HepG2 (cell line): ENCODE data around the gene PDSS2. TPM values are rescaled to one million over a fixed set of nuclear protein-coding genes. Genes with fewer than 3 reads are reported as not detected.

Source experiments
- ARNT2 ChIP-seq: sonication (generic); formaldehyde crosslinking; IDR thresholded peaks from 2 replicates; pipeline ENCODE4 v1.8.0; 2022; ENCODE audit warnings: mild to moderate bottlenecking, low read depth, missing genetic modification reagents, moderate library complexity
- BHLHE40 ChIP-seq: IDR thresholded peaks from 2 replicates; pipeline ENCODE4 v1.6.1; 2011; ENCODE audit warnings: low read length, improper control_type of control experiment
- BORCS8-MEF2B ChIP-seq: sonication (generic); formaldehyde crosslinking; IDR thresholded peaks from 2 replicates; pipeline ENCODE4 v1.8.0; 2022; ENCODE audit warnings: mild to moderate bottlenecking, missing genetic modification reagents
- DNMT1 ChIP-seq: sonication (generic); formaldehyde crosslinking; IDR thresholded peaks from 2 replicates; pipeline ENCODE4 v1.5.1; 2020; ENCODE audit warnings: mild to moderate bottlenecking, missing genetic modification reagents
- DZIP1 ChIP-seq: sonication (generic); formaldehyde crosslinking; IDR thresholded peaks from 2 replicates; pipeline ENCODE4 v1.5.0; 2020; ENCODE audit warnings: mild to moderate bottlenecking, missing genetic modification reagents
- IKZF5 ChIP-seq: IDR thresholded peaks from 2 replicates; pipeline ENCODE4 v1.6.1; 2018; ENCODE audit warnings: missing genetic modification reagents, mild to moderate bottlenecking, missing compliant biosample characterization
- KDM5A ChIP-seq: fragments of 200-600 bp; sonication (generic); IDR thresholded peaks from 2 replicates; pipeline ENCODE4 v1.7.0; 2018; ENCODE audit warnings: antibody characterized with exemption, mild to moderate bottlenecking, low read length, borderline replicate concordance
- NR2C2 ChIP-seq: sonication (generic); formaldehyde crosslinking; IDR thresholded peaks from 2 replicates; pipeline ENCODE4 v1.4.0; 2020; ENCODE audit warnings: missing genetic modification reagents, mild to moderate bottlenecking, moderate library complexity, borderline replicate concordance
- NR2F6 ChIP-seq, 2 experiments: IDR thresholded peaks; 2 replicates each; pipeline ENCODE4 v1.6.1; 2016; ENCODE audit warnings: antibody characterized with exemption in 1 of 2, mild to moderate bottlenecking in 1 of 2
- PLRG1 ChIP-seq: fragments of 450-650 bp; conservative IDR thresholded peaks from 2 replicates; pipeline ENCODE4 v1.6.1; 2016
- SALL2 ChIP-seq: sonication (generic); formaldehyde crosslinking; IDR thresholded peaks from 2 replicates; pipeline ENCODE4 v1.8.1; 2023; ENCODE audit warnings: mild to moderate bottlenecking, missing genetic modification reagents, inconsistent platforms
- ZBTB20 ChIP-seq: sonication (generic); formaldehyde crosslinking; IDR thresholded peaks from 2 replicates; pipeline ENCODE4 v1.8.1; 2023; ENCODE audit warnings: missing genetic modification reagents, low read depth, mild to moderate bottlenecking, borderline replicate concordance
- ZFP91 ChIP-seq: sonication (generic); formaldehyde crosslinking; IDR thresholded peaks from 2 replicates; pipeline ENCODE4 v1.9.0; 2022; ENCODE audit warnings: missing genetic modification reagents, mild to moderate bottlenecking, borderline replicate concordance
- ZMAT5 ChIP-seq: sonication (generic); formaldehyde crosslinking; IDR thresholded peaks from 2 replicates; pipeline ENCODE4 v1.5.0; 2020; ENCODE audit warnings: mild to moderate bottlenecking, low read depth, missing genetic modification reagents, borderline replicate concordance
- ZMYM3 ChIP-seq: sonication (generic); formaldehyde crosslinking; IDR thresholded peaks from 2 replicates; pipeline ENCODE4 v1.5.1; 2020; ENCODE audit warnings: mild to moderate bottlenecking, missing genetic modification reagents
- ZNF260 ChIP-seq: sonication (generic); formaldehyde crosslinking; IDR thresholded peaks from 2 replicates; pipeline ENCODE4 v1.4.0; 2020; ENCODE audit warnings: missing genetic modification reagents, low read depth, mild to moderate bottlenecking, borderline replicate concordance
- ZNF33A ChIP-seq: sonication (generic); formaldehyde crosslinking; IDR thresholded peaks from 2 replicates; pipeline ENCODE4 v1.5.1; 2020; ENCODE audit warnings: missing genetic modification reagents, mild to moderate bottlenecking, moderate library complexity, borderline replicate concordance
- ZNF546 ChIP-seq: sonication (generic); formaldehyde crosslinking; conservative IDR thresholded peaks from 2 replicates; pipeline ENCODE4 v1.8.1; 2023; ENCODE audit warnings: mild to moderate bottlenecking, missing genetic modification reagents
- ZNF775 ChIP-seq: sonication (generic); formaldehyde crosslinking; IDR thresholded peaks from 2 replicates; pipeline ENCODE4 v1.4.0; 2020; ENCODE audit warnings: missing genetic modification reagents, mild to moderate bottlenecking, moderate library complexity, borderline replicate concordance
- polyA plus RNA-seq, 8 experiments: library from polyadenylated mRNA; depleted of rRNA in 3 of 8; stranded (reverse) in 7 of 8; unstranded in 1 of 8; fragments of >200 nt; fragmentation: Illumina TruSeq in 4 of 8; extraction: Trizol in 4 of 8; gene quantifications; 2 replicates each; pipeline versions ENCODE4 v1.2.1 to v1.2.3, GENCODE V29; 2011 to 2016; ENCODE audit warnings: low read depth in 4 of 8, missing spikeins in 1 of 8, mixed read lengths in 1 of 8; ENCODE audit not compliant: insufficient read depth in 1 of 8
- total RNA-seq, 5 experiments: library from RNA; depleted of rRNA; stranded (reverse); fragments of >200 nt; fragmentation: Illumina TruSeq; extraction: Trizol; gene quantifications; 2 replicates each; pipeline ENCODE4 v1.2.3, GENCODE V29; 2016; ENCODE audit warnings: low read depth in 1 of 5

The PDSS2 gene
- total and polyA plus RNA-seq, 2 of the 13 experiments (the other 11 are each of a cell fraction or from before 2014, with no cell fraction given): 16.2 to 17.0 TPM

- TF ChIP-seq BHLHE40: 0 out of 2 replicates have a peak, but pooled peaks have one; percentile 34
- no peak for TF ChIP-seq ZFP91 (CRISPR knock-in tag)
- TF ChIP-seq ZNF546 (CRISPR knock-in tag): no peak
- no peak for TF ChIP-seq KDM5A
- TF ChIP-seq NR2F6 (IDR thresholded peaks at IDR 0.05): peak; percentile 79
- peak; percentile 91 for TF ChIP-seq NR2F6 (CRISPR knock-in tag; IDR thresholded peaks at IDR 0.05)
- TF ChIP-seq ZMYM3 (CRISPR knock-in tag): 0 out of 2 replicates have a peak, but pooled peaks have one; percentile 25
- TF ChIP-seq ZNF33A (CRISPR knock-in tag): no peak
- TF ChIP-seq BORCS8-MEF2B (CRISPR knock-in tag): no peak
- TF ChIP-seq SALL2 (CRISPR knock-in tag): no peak
- TF ChIP-seq ZNF775 (CRISPR knock-in tag): no peak
- TF ChIP-seq PLRG1: no peak
- TF ChIP-seq ZBTB20: 0 out of 2 replicates have a peak, but pooled peaks have one; percentile 44
- 0 out of 2 replicates have a peak, but pooled peaks have one; percentile 58 for TF ChIP-seq ARNT2 (CRISPR knock-in tag)
- no peak for TF ChIP-seq NR2C2 (CRISPR knock-in tag)
- no peak for TF ChIP-seq ZNF260 (CRISPR knock-in tag)
- TF ChIP-seq ZMAT5 (CRISPR knock-in tag): no peak
- no peak for TF ChIP-seq DNMT1 (CRISPR knock-in tag)
- TF ChIP-seq IKZF5: 0 out of 2 replicates have a peak, but pooled peaks have one; percentile 42
- TF ChIP-seq DZIP1 (CRISPR knock-in tag): no peak
Observed at GRCh38 chr6:107361753-107362604, 97.4 kb downstream of the PDSS2 start (continued).
